Stomach (tissue), 9 donors: Measurements from ENCODE around the gene ITPRID1. TPM values are rescaled to one million over a fixed set of nuclear protein-coding genes. Genes with fewer than 3 reads are reported as not detected.
A peak's percentile ranks its signal among the peaks of the same experiment; 100 is the strongest.

Experiments
- DNase-seq, 2 donors: peaks; one replicate each; pipeline versions ENCODE4 v3.0.0 to v3.0.0-alpha.2; 2013 to 2019
- H3K27ac ChIP-seq, 5 donors: fragments of 200-600 bp in 4 of 5; sonication (generic) in 4 of 5; one replicate each; pipeline ENCODE4 v1.5.1; 2013 to 2019; ENCODE audit warnings: mild to moderate bottlenecking in 1 of 5, moderate library complexity in 1 of 5
- H3K27me3 ChIP-seq, 3 donors: fragments of 200-600 bp; sonication (generic); one replicate each; pipeline ENCODE4 v1.5.1; 2017 to 2019; ENCODE audit warnings: mixed run types in 1 of 3
- H3K36me3 ChIP-seq, 4 donors: fragments of 200-600 bp; sonication (generic); 1 replicate in 3 of 4; 2 replicates in 1 of 4; pipeline ENCODE4 v1.5.1; 2016 to 2019
- H3K4me1 ChIP-seq, 4 donors: fragments of 200-600 bp; sonication (generic); one replicate each; pipeline ENCODE4 v1.5.1; 2016 to 2019
- H3K4me3 ChIP-seq, 4 donors: fragments of 200-600 bp; sonication (generic) in 3 of 4; one replicate each; pipeline ENCODE4 v1.5.1; 2016 to 2019; ENCODE audit warnings: mild to moderate bottlenecking in 1 of 4
- H3K9me3 ChIP-seq, 4 donors: fragments of 200-600 bp; sonication (generic); one replicate each; pipeline ENCODE4 v1.5.1; 2016 to 2019
- CTCF ChIP-seq, 7 experiments: fragments of 450-650 bp in 4 of 7; fragments of 200-600 bp in 3 of 7; sonication (generic) in 3 of 7; IDR thresholded peaks; one replicate each; pipeline ENCODE4 v1.5.1; 2016 to 2019; ENCODE audit warnings: antibody characterized with exemption in 7 of 7, control low read depth in 2 of 7, mild to moderate bottlenecking in 1 of 7
- EP300 ChIP-seq: sonication (generic); formaldehyde crosslinking; IDR thresholded peaks from one replicate; pipeline ENCODE4 v1.6.1; 2017; ENCODE audit warnings: antibody characterized with exemption
- POLR2A ChIP-seq, 4 donors: fragments of 450-650 bp; IDR thresholded peaks; one replicate each; pipeline ENCODE4 v1.6.1; 2016; ENCODE audit warnings: antibody characterized with exemption in 4 of 4, control low read depth in 2 of 4, mild to moderate bottlenecking in 1 of 4, moderate library complexity in 1 of 4
- POLR2AphosphoS5 ChIP-seq, 3 donors: sonication (generic); formaldehyde crosslinking; IDR thresholded peaks; one replicate each; pipeline ENCODE4 v1.6.1; 2016; ENCODE audit warnings: antibody characterized with exemption in 3 of 3
- WGBS, 5 donors: extraction: QIAGEN DNeasy Blood & Tissue Kit in 3 of 5; methylation state at CpG; one replicate each; pipeline versions ENCODE4 v1.1.5 to v1.1.7; 2013 to 2018; 5-methylcytosine and 5-hydroxymethylcytosine counted together
- intact Hi-C: fragments of 100-400 bp; cut with DNase I; formaldehyde crosslinking; loops from one replicate; pipeline ENCODE4 v1.15.1; 2023; ENCODE audit warnings: low total_unique reads
- polyA plus RNA-seq, 3 donors: library from polyadenylated mRNA; stranded (reverse); fragments of 200-250 nt; gene quantifications; one replicate each; pipeline ENCODE4 v1.2.3, GENCODE V29; 2013
- total RNA-seq, 5 donors: library from RNA; depleted of rRNA; stranded (reverse); fragments of >200 nt; gene quantifications; one replicate each; pipeline versions ENCODE4 v1.1.0 to v1.2.3, GENCODE V29; 2014 to 2016
- donor health status: healthy with polysubstance abuse.
- donor health status: Bipolar disorder and iron deficiency.
- donor health status: healthy.

Gene ITPRID1
- total and polyA plus RNA-seq, 8 donors: 0.18 to 0.58 (median 0.34) TPM; not detected in 2

GRCh38 chr7:31652063-31652326 is 138.1 kb downstream of the ITPRID1 start:
- intact Hi-C loops: no loop called here
- Histone ChIP-seq H3K4me1 (no peaks in the 10 kb centered on the region), H3K4me3 (no peak overlapping the region), H3K36me3 (no peaks in the 10 kb centered on the region), H3K27ac (no peak overlapping the region), H3K27me3 (no peaks in the 10 kb centered on the region), H3K9me3 (no peaks in the 10 kb centered on the region)
- TF ChIP-seq POLR2A (IDR thresholded peaks at IDR 0.05) (no peak), EP300 (no peak), POLR2AphosphoS5 (IDR thresholded peaks at IDR 0.05) (no peak), CTCF (IDR thresholded peaks at IDR 0.05) (no peak)
- no peak for DNase-seq

GRCh38 chr7:31663072-31663471 is 149.2 kb downstream of the ITPRID1 start:
- no peak for DNase-seq
- H3K27me3 ChIP-seq: no peaks in the 10 kb centered on the region
- H3K27ac ChIP-seq: no peak overlapping the region
- TF ChIP-seq POLR2AphosphoS5 (IDR thresholded peaks at IDR 0.05) (no peak), POLR2A (IDR thresholded peaks at IDR 0.05) (no peak), EP300 (no peak), CTCF (IDR thresholded peaks at IDR 0.05) (no peak)
- WGBS, 5 donors: 65 to 77% (median 70%) methylated on average over 5 of the region's 5 CpGs
- H3K4me1 ChIP-seq: no peaks in the 10 kb centered on the region
- no peak overlapping the region for H3K4me3 ChIP-seq
- no peaks in the 10 kb centered on the region for H3K9me3 ChIP-seq
- intact Hi-C loops: no loop called here
- H3K36me3 ChIP-seq: no peaks in the 10 kb centered on the region

- intact Hi-C loops: no loop called here
- no peaks in the 10 kb centered on the region for H3K4me1 ChIP-seq
- no peak overlapping the region for H3K27ac ChIP-seq
- DNase-seq: peak in 1 of 2 donors; percentile 9
- no peaks in the 10 kb centered on the region for H3K36me3 ChIP-seq
- no peaks in the 10 kb centered on the region for H3K9me3 ChIP-seq
- TF ChIP-seq POLR2AphosphoS5 (IDR thresholded peaks at IDR 0.05) (no peak), CTCF (IDR thresholded peaks at IDR 0.05) (no peak), EP300 (no peak), POLR2A (IDR thresholded peaks at IDR 0.05) (no peak)
- H3K27me3 ChIP-seq: no peaks in the 10 kb centered on the region
- H3K4me3 ChIP-seq: no peak overlapping the region
Observed at GRCh38 chr7:31664890-31665289, 151.0 kb downstream of the ITPRID1 start.

- H3K9me3 ChIP-seq: no peaks in the 10 kb centered on the region
- no peaks in the 10 kb centered on the region for H3K36me3 ChIP-seq
- intact Hi-C loops: no loop called here
- no peak for DNase-seq
- no peak overlapping the region for H3K4me3 ChIP-seq
- WGBS, 5 donors: 76 to 91% (median 83%) methylated on average over 1 of the region's 1 CpG
- no peaks in the 10 kb centered on the region for H3K27me3 ChIP-seq
- no peaks in the 10 kb centered on the region for H3K4me1 ChIP-seq
- no peak for TF ChIP-seq CTCF (IDR thresholded peaks at IDR 0.05)
- TF ChIP-seq POLR2A (IDR thresholded peaks at IDR 0.05): no peak
- TF ChIP-seq EP300: no peak
- no peak for TF ChIP-seq POLR2AphosphoS5 (IDR thresholded peaks at IDR 0.05)
- H3K27ac ChIP-seq: no peak overlapping the region
Observed at GRCh38 chr7:31665546-31665945, 151.7 kb downstream of the ITPRID1 start.

- Histone ChIP-seq H3K4me3 (no peak overlapping the region), H3K9me3 (peaks cover 0 to 6% (median 3%) of the 10 kb centered on the region in 4 donors), H3K27me3 (peaks cover 0 to 3% (median 0%) of the 10 kb centered on the region in 3 donors), H3K36me3 (no peaks in the 10 kb centered on the region), H3K4me1 (no peaks in the 10 kb centered on the region), H3K27ac (no peak overlapping the region)
- TF ChIP-seq POLR2A (IDR thresholded peaks at IDR 0.05) (no peak), POLR2AphosphoS5 (IDR thresholded peaks at IDR 0.05) (no peak), CTCF (IDR thresholded peaks at IDR 0.05) (no peak), EP300 (no peak)
- intact Hi-C loops: no loop called here
- DNase-seq: no peak
Observed at GRCh38 chr7:31669461-31669860, 155.6 kb downstream of the ITPRID1 start.
